Left ventricle myocardium inferior (tissue), 1 donor: ENCODE data around the gene STPG1. TPM values are rescaled to one million over a fixed set of nuclear protein-coding genes. Genes with fewer than 3 reads are reported as not detected.

ENCODE experiments used
- DNase-seq: peaks from one replicate; pipeline ENCODE4 v3.0.0-alpha.2; 2020
- H3K27ac ChIP-seq: fragments of 200-600 bp; replicated peaks from 2 replicates; pipeline ENCODE4 v1.8.0; 2021
- H3K27me3 ChIP-seq: fragments of 200-600 bp; 2 replicates; pipeline ENCODE4 v1.8.0; 2021; ENCODE audit warnings: low read depth
- H3K36me3 ChIP-seq: fragments of 200-600 bp; 2 replicates; pipeline ENCODE4 v1.8.0; 2021
- H3K4me1 ChIP-seq: fragments of 200-600 bp; 2 replicates; pipeline ENCODE4 v1.8.0; 2021
- H3K4me3 ChIP-seq: fragments of 200-600 bp; 2 replicates; pipeline ENCODE4 v1.8.0; 2021; ENCODE audit warnings: mild to moderate bottlenecking, moderate library complexity
- H3K9me3 ChIP-seq: fragments of 200-600 bp; replicated peaks from 2 replicates; pipeline ENCODE4 v1.8.0; 2021
- intact Hi-C: fragments of 100-400 bp; cut with micrococcal nuclease; formaldehyde crosslinking; loops from one replicate; pipeline ENCODE4 v1.11.0; 2022
- total RNA-seq: library from RNA; stranded (reverse); fragmentation: NEBNext Ultra II Directional; extraction: Animal tissue kit (Norgen Biotek cat#: 25700); gene quantifications from one replicate; pipeline ENCODE4 v1.2.1, GENCODE V29; 2021
- TF ChIP-seq, protein P1 (sequence below): fragments of 200-600 bp; IDR thresholded peaks from 2 replicates; pipeline ENCODE4 v1.8.0; 2021; ENCODE audit warnings: antibody characterized with exemption, mild to moderate bottlenecking, borderline replicate concordance
- donor health status: DM: no; HTN: yes; CAD: no; lungs with severe emphysema.

The STPG1 gene
- total RNA-seq, 1 donor from 2014 or later, result 4.9 TPM

DNA sequence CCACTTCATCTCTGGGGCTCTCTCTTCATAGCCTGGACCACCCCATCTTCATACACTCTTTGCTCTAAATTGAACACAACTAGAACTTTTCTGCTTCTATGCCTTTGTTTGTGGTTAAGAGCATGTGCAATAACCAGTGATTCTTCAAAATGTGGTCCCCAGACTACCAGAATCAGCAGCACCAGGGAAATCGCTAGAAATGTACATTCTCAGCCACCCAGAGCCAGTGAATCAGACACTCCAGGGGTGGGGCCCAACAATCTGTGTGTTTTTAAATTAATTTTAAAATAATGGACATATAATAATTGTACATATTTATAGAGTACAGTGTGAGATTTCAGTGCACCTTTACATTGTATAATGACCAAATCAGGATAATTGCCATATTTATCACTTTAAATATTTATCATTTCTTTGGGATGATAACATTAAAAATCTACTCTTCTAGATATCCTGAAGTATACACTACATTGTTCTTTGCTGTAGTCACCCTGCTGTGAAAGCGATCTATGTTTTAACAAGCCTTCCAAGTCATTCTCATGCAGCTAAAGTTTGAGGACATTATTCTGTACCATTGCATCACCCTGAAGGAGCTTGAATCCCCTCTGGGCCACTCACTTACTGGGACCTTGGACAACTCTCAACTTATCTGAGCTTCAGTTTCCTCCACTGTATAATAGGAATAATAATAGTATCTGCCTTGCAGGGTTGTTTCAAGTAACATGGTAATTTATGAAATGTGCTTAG, 83.6 kb downstream of the STPG1 start:
- DNase-seq, result no peak
- H3K9me3 ChIP-seq, result no peaks in the 10 kb centered on the region
- no peak overlapping the region for H3K4me3 ChIP-seq
- H3K36me3 ChIP-seq, result no peaks in the 10 kb centered on the region
- TF ChIP-seq, protein P1, sequence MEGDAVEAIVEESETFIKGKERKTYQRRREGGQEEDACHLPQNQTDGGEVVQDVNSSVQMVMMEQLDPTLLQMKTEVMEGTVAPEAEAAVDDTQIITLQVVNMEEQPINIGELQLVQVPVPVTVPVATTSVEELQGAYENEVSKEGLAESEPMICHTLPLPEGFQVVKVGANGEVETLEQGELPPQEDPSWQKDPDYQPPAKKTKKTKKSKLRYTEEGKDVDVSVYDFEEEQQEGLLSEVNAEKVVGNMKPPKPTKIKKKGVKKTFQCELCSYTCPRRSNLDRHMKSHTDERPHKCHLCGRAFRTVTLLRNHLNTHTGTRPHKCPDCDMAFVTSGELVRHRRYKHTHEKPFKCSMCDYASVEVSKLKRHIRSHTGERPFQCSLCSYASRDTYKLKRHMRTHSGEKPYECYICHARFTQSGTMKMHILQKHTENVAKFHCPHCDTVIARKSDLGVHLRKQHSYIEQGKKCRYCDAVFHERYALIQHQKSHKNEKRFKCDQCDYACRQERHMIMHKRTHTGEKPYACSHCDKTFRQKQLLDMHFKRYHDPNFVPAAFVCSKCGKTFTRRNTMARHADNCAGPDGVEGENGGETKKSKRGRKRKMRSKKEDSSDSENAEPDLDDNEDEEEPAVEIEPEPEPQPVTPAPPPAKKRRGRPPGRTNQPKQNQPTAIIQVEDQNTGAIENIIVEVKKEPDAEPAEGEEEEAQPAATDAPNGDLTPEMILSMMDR, result no peak
- H3K27me3 ChIP-seq, result peaks cover 7% of the 10 kb centered on the region
- intact Hi-C loops, result no loop called here
- no peaks in the 10 kb centered on the region for H3K4me1 ChIP-seq
- no peak overlapping the region for H3K27ac ChIP-seq

DNA sequence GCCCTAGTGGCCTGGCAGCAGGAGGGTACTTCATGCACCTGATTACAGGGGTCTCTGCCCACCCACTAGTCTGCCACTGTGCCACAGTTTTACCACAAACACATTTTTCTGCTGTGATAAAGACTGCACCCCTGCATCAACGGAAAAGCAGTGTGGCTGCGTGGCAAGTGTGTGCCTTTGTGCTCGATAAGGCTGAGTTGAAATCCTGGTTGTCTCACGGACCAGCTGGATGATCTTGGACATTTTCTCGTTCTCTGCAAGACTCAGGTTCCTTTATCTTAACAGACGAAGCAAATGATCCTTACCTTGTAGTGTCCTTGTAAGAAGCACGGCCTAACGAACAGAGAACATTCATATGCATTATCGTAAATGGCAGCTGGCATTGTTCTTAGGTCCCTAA, 84.3 kb downstream of the STPG1 start:
- Histone ChIP-seq H3K4me1 (no peaks in the 10 kb centered on the region), H3K36me3 (no peaks in the 10 kb centered on the region), H3K9me3 (no peaks in the 10 kb centered on the region), H3K4me3 (no peak overlapping the region), H3K27ac (no peak overlapping the region), H3K27me3 (peaks cover 7% of the 10 kb centered on the region)
- no peak for DNase-seq
- TF ChIP-seq, protein P1, result no peak
- intact Hi-C loops, result no loop called here

DNA sequence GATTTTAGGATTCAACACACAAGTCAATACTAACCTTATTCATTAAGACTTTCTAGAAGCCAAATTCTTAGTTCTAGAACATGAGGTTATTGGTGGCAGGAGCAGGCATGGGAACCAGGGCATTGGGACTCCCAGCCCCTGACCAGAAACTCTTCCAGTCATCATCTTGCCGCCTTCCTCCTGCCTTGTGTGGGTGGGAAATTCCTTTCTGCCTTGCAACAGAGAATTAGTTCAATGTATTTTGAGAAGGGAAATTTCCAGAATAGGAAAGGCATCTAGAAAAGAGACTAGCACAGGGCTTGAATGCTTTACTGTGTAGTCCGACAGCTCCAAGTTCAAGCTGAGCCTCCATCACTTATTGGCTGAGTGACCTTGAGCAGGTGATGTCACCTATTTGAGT, 85.7 kb downstream of the STPG1 start:
- H3K4me1 ChIP-seq, result no peaks in the 10 kb centered on the region
- H3K27ac ChIP-seq, result no peak overlapping the region
- no peaks in the 10 kb centered on the region for H3K36me3 ChIP-seq
- no peaks in the 10 kb centered on the region for H3K9me3 ChIP-seq
- H3K27me3 ChIP-seq, result peaks cover 7% of the 10 kb centered on the region
- no peak for DNase-seq
- no peak overlapping the region for H3K4me3 ChIP-seq
- intact Hi-C loops, result no loop called here
- TF ChIP-seq, protein P1, result no peak

DNA sequence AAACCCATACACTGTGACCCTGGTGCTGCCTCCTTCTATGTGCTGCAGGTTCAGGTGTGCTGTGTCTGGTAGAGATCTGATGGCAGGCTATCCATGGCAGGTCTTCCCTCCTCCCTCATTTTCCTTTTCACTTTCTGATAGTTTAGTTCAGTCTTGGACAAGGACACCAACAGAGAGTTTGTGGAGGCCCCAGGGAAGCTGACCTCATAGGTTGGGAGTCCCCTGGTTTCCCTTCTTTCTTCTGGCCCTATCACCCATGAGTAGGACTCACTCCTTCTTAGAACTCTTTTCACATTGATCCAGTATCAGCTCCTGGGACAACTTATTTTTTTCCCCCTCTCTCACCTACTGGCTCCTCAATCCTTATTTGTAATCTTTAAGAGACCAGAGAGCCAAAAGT, 86.1 kb downstream of the STPG1 start:
- Histone ChIP-seq H3K36me3 (no peaks in the 10 kb centered on the region), H3K4me1 (peaks cover under 1% of the 10 kb centered on the region), H3K4me3 (no peak overlapping the region), H3K9me3 (no peaks in the 10 kb centered on the region), H3K27ac (no peak overlapping the region), H3K27me3 (peaks cover 11% of the 10 kb centered on the region)
- TF ChIP-seq, protein P1, result no peak
- intact Hi-C loops, result no loop called here
- DNase-seq, result no peak

DNA sequence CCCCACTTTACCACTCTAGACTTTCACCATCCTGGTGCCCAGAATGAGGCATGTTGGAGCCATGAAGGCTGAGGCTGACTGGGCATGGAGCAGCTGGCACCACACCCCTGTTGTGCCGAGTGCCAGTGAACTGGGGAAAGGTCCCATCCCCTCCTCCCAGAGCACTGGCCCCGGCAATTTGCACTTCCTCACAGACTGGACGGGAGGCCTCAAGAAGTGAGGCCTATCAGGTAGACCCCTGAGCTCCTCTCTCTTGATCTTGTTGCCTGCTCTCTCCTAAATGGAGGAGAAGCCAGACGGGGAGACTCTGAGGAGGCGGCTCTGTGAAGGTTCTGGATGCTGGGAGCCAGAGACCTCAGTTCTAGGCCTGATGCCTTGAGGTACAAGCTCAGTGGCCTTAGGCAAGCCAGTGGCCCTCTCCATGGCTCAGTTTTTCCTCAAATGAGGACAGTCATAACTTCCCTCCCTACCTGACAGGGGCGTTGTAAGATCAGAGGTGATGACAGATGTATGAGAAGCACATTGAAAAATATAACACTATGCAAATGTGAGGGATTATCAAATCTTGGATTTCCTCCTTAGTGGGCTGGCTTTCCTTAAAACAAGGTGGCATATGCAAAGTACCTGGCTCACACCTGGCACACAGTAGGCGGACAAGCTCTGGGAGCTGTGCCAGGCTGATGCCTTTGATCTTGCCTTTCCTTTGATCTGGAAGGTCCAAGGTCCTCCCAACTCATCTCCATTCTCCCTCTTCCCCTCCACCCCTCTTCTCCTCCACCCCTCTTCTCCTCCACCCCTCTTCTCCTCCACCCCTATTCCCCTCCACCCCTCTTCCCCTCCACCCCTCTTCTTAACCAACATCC, 87.8 kb downstream of the STPG1 start:
- H3K4me3 ChIP-seq, result no peak overlapping the region
- no peak for DNase-seq
- H3K9me3 ChIP-seq, result no peaks in the 10 kb centered on the region
- H3K27me3 ChIP-seq, result peaks cover 28% of the 10 kb centered on the region
- intact Hi-C loops, result no loop called here
- H3K36me3 ChIP-seq, result no peaks in the 10 kb centered on the region
- TF ChIP-seq, protein P1, result no peak
- H3K4me1 ChIP-seq, result peaks cover 15% of the 10 kb centered on the region
- H3K27ac ChIP-seq, result no peak overlapping the region
